HG02870 (cell line): ENCODE results near the gene USP22.

Experiments
- ATAC-seq: cut with Tn5 transposase; IDR thresholded peaks from one replicate; pipeline ENCODE4 v1.9.1; 2021; ENCODE audit warnings: mild to moderate bottlenecking, moderate library complexity; ENCODE audit not compliant: unreplicated experiment

The USP22 gene

DNA sequence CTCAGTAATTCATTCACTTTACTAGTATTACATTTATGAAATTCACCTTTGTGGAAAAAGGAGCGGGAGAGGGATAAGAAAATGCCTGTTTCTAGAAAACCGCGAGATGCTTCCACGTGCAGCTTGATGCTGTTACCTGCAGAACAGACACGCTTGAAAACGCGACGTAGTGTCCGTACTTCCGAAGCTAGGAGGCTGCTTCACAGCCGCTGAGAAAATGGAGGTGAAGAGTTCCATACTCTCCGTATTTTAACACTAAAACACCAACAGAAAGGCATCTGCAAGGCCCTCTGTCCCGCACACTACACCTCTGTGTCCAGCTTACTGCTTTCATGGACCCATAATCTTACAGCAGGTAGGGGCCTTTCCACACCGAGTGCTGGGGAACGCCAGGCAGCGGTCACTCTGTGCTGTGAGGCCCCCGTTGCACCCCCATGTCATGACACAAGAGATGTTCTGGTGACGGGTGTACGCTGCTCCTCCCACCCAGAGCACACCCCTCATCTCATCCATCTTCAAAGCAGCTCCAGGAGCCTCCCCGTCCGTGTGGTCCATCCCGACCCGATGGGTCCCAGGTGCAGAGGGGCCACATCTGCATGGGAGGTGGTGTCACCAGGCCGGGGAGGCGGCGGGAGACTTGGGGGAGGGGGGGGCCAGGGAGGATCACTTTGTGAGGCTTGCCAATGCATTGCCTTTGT is 40.4 kb downstream of the USP22 start:
- ATAC-seq = no peak

DNA sequence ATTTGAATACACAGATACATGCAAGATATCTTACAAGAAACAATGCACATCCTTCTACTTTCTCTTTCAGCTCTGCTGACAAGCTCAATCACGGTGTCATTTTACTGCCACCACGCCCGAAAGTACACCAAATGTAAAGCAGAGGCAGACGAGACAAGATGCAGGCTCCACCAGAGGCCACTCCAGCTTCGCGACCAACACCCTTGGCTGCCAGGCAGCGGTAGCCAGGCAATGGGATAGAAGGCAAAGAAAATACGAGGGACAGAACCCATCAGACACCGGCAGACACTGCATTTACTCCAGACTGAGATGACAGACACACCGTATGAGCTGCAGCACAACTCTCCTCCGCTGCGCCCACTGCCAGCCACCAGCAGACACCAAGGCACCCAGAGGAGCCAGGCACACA is 41.0 kb downstream of the USP22 start:
- ATAC-seq = no peak

DNA sequence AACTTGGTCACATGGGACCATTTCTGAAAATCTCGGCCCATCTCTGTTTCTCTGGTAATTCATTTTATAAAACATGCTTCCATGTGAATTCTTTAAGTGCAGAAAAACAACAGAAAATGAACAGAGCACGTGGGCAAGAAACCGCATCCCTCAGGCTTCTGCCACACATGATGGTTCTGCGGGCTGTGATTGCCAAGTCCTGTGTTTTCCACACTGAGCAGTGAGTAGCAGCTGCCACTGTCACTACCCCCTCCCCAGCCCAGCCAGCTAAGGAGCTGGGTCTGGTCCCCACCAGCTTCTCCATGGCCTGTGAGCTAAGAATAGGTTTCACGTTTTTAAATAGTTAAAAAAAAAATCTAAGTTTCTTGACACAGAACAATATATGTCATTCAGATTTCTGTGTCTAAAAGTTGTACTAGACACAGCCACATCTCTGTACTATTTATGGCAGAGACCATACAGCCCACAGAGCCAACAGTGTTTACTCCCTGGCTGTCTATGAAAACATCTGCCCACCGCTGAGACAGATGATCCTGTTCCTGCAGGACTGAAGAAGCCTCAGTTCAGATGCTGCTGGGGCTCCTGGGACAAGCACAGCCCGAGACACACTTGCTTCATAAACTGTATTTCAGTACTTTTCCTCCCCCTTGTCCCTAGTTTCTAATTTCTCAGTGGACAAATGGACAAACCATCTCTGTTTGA is 41.5 kb downstream of the USP22 start:
- no peak for ATAC-seq

DNA sequence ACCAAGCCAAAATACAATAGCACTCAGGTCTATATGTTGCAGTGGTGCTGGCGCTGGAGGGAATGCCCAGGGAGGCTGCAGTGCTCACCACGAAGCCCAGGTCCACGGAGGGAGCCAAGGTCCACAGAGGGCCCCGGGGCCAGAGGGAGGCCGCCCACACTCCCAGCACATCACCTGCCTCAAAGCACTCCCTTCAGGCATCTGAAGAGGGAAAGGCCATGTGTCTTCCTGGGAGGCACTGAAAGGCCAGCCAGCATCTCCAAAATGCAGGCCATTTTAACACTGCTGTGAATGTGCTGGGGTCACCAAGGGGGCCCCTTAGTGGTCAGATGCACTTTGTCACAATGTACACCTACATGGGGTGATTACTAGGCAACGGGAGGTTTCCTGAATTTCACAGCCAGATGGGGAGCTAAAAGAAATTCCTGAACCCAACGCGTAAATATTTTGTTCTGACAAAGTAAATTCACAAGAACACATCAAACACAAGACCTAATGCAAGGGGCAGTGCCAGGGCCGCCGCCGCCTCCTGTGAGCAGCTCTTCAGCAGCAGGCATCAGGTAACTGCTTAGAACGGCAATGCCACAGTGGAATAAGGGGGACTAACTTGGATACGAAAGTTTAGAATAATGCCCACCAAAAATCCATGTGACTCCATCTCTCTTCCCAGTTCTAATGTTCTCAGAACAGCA is 42.8 kb downstream of the USP22 start:
- ATAC-seq = no peak

DNA sequence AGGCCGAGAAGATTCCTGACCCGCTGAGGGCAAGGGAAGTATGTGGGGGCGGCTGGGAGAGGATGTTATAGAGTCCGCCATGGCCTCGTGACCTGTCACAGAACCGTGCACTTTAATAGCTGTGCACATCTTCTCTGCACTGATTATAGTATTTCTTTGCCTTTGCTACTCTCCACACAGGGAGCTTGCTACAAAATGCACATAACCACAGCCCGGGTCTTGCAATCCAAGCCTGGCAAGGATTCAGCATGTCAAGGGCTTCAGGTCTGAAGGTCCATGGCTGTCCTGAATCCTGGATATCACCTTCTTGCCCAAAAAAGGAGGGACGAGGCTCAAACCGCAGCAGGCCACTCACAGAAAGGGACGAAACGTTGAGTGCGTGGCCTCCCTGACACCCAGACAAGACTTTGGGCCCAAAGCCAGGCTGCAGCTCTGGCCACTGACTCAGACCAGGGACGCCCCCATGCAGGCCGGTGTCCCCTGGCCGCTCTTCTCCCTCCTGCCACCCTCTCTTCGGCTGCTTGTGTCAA is 43.7 kb downstream of the USP22 start:
- ATAC-seq = no peak

DNA sequence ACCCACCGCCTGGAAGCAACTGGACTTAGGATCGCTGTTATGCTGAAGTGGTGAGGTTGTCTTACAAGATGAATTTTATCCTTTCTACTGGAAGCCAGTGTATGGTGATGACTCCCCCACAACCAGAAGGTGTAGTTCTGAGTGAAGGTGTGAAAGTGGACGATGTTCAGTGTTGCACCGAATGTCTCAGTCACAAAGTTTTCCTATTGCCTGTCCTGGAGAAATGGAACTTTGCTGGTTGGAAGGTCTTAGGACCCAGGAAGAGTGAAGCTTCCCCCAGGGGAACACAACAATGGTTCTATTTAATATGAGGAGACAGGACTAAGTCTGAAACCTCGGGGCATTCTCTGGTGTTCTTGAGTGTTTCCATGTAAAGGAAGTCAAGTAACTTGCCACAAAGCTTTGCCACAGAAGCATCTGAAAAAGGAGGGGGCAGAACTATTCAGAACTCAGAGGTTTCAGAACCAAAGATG is 44.2 kb downstream of the USP22 start:
- no peak for ATAC-seq

DNA sequence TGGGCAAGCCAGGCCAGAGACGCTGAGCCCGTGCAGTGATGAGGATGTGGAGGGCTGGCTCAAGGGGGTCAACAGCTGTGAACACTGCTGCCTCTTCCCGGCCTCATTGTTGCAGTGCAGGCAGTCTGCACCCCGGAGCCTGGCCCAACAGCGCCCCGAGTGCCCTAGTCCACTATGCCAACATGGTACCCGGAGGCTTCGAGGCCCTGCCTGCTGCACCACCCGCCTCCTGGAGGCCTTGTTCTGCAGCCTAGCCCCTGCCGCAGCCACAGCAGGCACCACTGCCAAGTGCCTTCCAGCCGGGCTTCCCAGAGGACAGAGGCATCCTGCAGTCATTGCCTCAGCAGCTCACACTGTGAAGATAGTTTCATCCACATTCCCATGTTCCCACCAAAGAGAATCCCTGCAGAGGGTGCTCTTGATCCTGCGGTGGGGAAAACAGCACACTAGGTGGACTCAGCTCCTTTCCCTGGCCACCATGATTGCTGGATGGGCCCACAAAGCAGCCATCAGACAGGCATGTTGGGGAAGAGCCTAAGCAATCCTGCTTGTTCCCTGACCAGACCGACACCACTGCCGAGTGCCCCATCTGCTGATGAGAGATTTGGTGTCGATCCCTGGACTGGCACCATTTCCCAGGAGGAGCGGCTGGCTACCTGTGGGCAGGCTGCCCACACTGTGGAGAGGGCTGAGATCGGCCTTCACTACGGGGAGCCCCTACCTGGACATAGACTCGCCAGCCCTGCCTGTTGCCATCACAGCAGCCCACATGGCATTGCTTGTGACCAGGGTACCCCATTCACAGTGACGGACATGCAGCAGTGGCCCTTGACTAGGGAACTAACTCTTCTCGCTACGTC is 44.9 kb downstream of the USP22 start:
- no peak for ATAC-seq

DNA sequence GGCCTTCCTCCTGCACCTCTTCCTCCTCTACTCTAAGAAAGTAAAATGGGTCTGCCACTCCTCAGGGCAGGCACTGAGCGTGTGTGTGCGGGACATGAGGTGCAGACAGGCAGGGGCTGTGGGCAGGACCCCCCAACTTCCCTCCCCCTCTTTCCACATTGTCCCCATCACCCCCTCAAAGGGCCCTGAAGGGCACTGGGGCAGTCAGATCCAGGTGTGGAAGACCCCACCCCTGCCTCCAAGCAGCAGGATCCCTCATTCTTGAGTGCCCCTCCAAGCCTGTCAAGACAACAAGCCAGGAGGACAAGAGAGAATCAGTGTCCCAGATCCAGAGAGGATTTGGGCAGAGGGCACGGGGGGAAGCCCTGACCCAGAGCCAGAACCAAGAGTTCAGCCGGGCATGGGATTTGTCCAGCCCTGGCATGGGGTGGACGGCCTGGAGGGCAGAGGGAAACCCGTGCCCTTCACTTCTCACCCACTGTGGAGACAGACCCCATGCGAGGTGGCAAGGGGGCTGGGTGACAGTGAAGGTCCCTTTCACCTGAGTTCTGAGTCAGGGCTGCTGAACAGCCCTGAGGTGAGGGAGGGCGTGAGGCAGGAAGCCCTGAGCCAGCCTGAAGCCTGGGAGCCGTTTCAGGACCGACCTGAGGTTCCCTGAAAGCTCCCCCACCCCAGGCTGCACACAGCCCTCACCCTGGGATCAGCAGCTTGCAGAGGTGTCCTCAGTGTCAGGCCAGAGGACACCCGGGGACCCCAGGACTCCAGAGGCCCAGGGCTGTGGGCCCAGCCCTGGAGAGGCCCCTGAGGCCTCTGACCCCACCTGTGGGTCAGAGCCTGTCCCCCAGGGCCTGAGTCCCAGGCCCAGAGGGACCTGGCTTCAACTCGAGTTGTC is 45.8 kb downstream of the USP22 start:
- no peak for ATAC-seq

DNA sequence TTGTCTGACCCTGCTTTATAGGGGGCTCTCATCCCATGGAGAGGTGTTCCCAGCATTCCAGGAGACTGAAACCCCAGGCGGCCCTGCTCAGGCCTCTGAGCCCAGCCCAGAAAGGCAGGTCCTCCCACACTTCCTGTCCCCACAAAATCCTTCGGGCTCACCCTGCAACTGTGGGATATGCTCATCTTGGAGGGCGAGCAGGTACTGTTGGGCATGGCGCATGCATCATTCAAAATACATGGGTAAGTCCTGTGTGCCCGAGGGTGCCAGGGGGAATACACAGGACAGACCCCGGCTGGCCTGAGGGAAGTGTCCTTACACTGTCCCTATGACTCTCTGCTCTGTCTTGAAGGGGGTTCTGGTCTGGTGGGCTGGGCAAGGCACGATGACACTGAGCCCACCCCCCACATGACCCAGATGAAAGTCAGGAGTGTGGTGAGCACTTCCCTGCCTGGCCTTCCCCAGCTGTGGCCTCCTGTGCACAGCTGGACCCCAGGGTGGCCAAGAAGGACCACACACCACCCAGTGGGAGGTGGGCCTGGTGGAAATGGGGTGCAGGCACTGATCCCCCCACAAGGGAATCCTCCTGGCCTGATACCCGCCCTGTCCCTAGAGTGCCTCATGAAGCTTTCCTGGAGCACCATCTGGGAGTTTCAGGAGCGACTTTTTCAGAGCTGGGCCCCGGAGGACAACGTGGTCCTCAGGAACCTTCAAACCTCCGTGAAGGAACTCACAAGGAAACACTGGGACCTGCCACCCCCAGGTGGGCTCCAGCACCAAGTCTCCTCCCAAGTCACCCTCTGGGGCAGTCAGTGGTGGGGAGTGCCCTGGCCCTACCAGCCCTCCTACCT is 46.7 kb downstream of the USP22 start:
- no peak for ATAC-seq

DNA sequence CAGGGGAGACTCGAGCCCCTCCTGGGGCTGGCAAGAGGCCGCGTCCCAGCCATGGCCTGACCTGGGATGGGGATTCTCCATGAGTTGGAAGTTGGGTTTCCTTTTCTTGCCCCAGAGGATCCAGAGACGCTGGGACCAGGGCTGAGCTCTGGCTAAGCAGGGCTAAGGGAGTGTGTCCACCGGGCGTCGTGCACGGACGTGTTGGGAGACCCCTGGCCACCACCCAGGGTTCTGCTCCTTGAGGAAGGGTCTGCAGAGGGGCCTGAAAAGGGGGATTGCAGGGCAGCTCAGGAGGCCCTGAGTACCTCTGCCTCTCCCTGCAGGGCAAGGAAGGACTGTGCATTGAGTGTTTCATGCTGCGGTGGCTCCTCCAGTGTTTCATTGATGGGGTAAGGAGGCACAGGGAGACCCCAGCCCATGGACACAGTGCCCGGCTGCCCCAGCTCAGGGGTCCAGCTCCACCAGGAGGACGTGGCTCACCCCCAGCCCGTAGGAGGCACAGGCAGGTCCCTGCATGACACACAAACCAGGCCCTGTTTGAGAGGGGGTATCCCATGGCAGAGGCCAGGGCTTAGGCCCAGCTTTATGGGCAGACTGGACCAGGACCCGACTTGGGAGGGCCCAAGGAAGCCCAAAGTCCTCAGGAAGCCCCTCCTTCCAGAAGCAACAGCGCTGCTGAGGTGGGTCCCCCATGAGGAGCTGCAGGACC is 47.5 kb downstream of the USP22 start:
- no peak for ATAC-seq

DNA sequence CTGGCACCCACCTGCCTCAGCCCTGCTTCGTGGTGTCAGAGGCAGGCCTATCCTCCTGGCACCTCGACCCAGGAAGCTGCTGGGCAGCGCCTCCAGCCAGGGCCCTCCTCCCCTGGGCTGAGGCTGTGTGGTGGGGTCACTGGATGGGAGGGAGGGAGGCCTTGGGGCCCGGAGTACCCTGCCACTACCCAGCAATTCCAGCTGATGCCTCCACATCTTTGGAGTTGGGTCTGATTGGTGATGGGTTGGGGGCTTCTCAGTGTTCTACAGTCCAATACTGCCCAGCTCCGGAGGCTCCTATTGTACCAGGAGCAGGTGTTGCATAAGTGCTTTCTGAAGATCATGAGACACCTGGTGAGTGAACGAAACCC is 48.0 kb downstream of the USP22 start:
- no peak for ATAC-seq

DNA sequence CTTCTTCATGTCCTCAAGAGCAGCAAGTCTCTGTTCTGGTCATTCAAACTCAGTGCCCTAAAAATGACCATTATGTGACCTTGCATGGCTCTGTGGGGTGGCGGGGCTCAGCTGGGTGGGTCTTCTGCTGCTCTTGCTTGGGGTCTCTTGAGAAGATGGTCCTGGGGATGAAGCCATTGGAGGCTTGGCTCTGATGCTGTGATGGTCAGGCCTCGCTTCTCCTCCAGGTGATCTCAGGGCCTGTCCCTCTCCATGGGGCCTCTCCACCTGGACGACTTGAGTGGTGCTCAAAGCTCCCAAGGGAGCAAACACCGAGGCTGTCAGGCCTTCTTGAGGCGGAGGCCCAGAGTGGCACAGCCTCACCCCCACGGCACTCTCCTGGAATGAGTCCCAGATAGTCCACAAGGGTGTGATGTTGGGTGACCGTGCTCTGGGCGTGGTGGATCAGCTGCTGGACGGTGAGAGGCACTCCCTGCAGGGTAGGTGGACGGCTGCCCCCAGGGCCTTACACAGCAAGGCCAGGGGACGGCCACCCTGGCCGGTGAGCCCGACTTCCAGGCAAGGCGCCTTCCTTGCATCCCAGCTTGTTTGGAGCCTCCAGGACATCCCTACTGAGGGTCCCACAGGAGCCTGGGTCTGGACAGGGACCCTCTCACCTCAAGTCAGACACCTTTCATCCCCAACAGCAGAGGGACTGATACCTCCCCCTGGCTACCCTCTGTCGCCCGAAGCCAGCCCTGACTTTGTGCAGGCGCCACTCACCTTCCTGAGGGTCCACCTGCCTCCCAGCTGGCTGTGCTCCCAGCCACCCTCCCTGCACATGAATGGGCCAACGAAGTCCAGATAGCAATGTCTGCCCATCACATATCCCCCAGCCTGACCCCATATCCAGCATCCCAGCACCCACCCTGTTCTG is 48.7 kb downstream of the USP22 start:
- ATAC-seq = no peak

DNA sequence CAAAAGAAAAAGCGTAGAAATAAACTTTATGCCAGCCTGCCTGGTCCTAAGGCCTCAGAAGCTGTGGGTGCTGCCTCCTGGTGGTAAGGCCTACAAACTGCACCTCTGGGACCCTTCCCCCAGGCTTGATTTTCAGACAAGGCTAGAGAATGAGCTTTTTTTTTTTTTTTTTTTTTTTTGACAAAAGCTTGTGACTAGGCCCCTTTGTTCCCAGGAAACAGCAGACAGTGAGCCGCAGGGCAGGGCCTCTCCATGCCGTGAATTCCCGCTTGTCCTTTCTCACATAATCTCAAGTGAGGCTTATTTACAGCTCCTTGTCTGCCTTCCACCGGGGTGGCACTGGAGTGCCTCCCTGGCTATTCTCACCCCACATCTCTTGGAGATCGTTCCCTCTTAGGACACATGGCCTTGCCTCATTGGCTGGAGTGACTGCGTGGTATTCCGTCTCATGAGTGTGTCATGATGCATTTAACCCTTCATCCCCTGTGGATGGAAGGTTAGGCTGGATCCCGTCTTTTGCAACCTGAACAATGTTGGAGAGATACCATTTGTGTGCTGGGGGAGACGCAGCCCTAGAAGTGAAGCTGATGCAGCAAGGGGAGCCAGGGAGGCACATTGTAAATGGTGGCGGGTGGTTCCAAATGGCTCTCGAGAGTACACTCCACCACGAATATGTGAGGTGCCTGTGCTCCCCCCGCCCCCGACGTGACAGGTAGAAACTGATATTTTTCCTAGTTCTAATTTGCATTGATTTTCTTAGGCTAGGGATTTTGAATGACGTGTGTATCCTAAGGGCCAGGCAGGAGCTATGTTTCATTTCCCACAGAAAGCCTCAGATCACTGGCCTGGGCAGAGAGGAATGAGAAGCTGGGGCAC is 49.6 kb downstream of the USP22 start:
- ATAC-seq = no peak

DNA sequence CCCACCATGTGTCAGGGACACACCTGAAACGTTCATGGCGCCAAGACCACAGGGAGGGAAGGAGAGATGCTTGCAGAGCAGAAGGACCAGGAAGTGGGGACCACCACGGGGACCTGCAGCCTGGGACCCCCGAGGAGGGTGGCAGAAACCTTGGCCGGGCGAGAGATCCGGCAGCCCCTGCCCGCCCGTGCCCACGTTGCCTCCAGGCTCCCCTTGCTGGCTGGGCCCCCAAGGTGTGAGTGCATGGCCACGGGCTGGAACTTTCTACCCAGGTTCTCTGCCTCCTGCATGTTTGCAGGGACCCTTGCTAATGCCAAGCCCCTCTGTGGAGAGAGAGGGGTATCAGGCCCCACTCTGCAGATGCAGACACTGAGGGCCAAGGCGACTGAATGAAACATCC is 50.4 kb downstream of the USP22 start:
- no peak for ATAC-seq

DNA sequence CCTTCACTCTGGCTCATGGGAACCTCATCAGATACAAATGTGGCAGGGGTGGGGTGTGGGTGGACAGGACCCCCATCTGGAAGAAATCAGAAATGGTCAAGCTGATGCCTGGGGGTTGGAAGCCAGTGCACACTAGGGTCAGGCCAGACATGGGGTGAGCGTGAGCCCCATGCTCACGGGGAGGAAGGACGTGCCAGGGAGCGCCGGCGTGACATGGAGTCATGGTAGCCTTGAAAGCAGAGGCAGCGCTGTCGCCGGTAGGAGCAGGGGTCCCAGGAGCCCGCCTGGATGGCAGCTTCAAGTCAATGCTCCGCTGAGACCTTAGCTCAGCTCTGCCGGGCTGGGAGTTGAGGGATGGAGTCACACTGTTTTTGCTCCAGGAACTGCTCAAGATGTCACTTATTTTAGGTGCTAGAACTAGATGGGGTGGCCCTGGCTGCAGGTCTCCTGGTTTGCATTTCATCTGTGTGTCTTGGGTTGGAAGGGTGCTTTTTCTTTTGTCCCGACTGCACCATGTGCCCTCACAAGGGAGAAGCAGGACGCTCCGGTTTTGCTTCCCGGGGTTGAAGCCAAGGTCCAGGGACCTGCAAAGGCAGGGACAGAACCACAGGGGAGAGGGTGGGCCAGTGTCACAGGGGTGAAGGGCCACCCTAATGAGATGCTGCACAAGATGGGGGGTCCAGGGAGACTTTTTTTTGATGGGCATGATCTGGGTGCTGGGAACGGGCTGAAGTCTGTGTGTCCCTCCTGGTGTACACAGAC is 51.4 kb downstream of the USP22 start:
- ATAC-seq = no peak
